ENCODE data around the gene DLD. TPM values are rescaled to one million over a fixed set of nuclear protein-coding genes. Genes with fewer than 3 reads are reported as not detected.

DLD gene
- total and polyA plus RNA-seq, 4 donors = 49.4 to 121 (median 67.1) TPM

DNA sequence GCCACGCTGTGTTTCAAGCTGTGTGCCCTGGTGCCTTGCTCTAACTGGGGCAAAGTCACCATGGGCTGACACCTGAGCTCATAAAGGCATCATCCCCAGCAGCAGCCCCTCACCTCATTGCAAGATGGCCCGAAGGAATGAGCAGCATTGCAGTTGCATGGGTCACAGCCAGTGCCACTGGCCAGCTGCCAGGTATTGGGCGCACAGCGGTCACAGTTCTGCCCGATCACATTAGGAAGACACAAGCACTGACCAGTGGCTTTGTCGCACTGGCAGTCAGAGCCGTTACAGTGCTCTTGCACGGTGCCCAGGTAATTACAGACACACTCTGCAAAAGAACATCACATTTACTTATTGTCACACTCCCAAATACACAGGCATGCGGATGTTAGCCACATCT lies 60.9 kb downstream of the DLD start:
- Histone ChIP-seq H3K36me3 (ENCODE audit: control insufficient read depth in 4 of 4, insufficient read depth in 3 of 4, low read depth in 1 of 4, low read length in 3 of 4) (no peaks in the 10 kb centered on the region), H3K27me3 (ENCODE audit: control insufficient read depth in 4 of 4, insufficient read depth in 4 of 4, low read length in 3 of 4) (no peaks in the 10 kb centered on the region), H3K9me3 (ENCODE audit: control insufficient read depth in 4 of 4, low read length in 3 of 4) (no peaks in the 10 kb centered on the region), H3K4me3 (ENCODE audit: low read depth in 1 of 3, low read length in 3 of 3) (no peak overlapping the region), H3K4me1 (ENCODE audit: control insufficient read depth in 4 of 4, insufficient read depth in 4 of 4, low read length in 3 of 4) (peaks cover 0 to 9% (median 0%) of the 10 kb centered on the region in 4 donors), H3K27ac (ENCODE audit: low read depth in 1 of 2, low read length in 2 of 2) (no peak overlapping the region), H3K9ac (ENCODE audit: low read depth in 1 of 2, low read length in 2 of 2) (no peak overlapping the region)
- no peak for DNase-seq (ENCODE audit: low spot score)
- 90% methylated on average over 9 of the region's 9 CpGs for WGBS
- TF ChIP-seq HNF4A (conservative IDR thresholded peaks at IDR 0.05) = no peak
- TF ChIP-seq, protein P1, sequence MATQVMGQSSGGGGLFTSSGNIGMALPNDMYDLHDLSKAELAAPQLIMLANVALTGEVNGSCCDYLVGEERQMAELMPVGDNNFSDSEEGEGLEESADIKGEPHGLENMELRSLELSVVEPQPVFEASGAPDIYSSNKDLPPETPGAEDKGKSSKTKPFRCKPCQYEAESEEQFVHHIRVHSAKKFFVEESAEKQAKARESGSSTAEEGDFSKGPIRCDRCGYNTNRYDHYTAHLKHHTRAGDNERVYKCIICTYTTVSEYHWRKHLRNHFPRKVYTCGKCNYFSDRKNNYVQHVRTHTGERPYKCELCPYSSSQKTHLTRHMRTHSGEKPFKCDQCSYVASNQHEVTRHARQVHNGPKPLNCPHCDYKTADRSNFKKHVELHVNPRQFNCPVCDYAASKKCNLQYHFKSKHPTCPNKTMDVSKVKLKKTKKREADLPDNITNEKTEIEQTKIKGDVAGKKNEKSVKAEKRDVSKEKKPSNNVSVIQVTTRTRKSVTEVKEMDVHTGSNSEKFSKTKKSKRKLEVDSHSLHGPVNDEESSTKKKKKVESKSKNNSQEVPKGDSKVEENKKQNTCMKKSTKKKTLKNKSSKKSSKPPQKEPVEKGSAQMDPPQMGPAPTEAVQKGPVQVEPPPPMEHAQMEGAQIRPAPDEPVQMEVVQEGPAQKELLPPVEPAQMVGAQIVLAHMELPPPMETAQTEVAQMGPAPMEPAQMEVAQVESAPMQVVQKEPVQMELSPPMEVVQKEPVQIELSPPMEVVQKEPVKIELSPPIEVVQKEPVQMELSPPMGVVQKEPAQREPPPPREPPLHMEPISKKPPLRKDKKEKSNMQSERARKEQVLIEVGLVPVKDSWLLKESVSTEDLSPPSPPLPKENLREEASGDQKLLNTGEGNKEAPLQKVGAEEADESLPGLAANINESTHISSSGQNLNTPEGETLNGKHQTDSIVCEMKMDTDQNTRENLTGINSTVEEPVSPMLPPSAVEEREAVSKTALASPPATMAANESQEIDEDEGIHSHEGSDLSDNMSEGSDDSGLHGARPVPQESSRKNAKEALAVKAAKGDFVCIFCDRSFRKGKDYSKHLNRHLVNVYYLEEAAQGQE (IDR thresholded peaks at IDR 0.05) = no peak
- no peak for TF ChIP-seq EGR1 (IDR thresholded peaks at IDR 0.05; ENCODE audit: low read depth in 2 of 2)
- no peak for TF ChIP-seq RXRA (IDR thresholded peaks at IDR 0.05)
- TF ChIP-seq, protein P2, sequence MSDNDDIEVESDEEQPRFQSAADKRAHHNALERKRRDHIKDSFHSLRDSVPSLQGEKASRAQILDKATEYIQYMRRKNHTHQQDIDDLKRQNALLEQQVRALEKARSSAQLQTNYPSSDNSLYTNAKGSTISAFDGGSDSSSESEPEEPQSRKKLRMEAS (IDR thresholded peaks at IDR 0.05) = no peak
- TF ChIP-seq, protein P3, sequence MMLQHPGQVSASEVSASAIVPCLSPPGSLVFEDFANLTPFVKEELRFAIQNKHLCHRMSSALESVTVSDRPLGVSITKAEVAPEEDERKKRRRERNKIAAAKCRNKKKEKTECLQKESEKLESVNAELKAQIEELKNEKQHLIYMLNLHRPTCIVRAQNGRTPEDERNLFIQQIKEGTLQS (IDR thresholded peaks at IDR 0.05) = no peak
- TF ChIP-seq SP1 (IDR thresholded peaks at IDR 0.05) = no peak
- no peak for TF ChIP-seq JUND (IDR thresholded peaks at IDR 0.05)
- TF ChIP-seq FOXA1 (IDR thresholded peaks at IDR 0.05) = no peak

DNA sequence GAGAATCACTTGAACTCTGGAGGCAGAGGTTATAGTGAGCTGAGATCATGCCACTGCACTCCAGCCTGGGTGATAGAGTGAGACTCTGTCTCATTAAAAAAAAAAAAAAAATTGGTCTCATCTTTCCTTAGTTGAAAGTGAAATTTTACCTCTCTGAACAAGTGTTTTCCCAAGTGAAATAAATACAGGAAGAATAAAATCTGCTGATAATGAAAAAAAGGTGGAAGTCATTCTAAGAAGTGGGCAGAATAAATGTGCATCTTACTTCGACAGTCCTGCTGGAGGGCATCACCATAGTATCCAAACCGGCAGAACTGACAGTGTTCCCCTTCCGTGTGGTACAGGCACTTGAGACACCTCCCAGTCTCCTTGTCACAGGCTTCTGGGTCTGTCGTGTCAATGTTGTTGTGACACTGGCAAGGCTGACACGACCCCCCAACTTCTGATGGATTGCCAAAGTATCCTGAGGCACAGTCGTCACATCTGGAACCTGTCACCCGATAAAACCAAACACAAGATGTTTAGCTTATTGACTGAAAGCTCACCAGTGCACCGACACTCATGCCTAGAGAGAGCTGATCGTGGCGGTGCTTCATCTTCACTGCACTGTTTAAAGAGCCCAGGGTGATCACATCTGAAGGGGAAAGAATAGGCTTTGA lies 62.4 kb downstream of the DLD start:
- Histone ChIP-seq H3K9ac (ENCODE audit: low read depth in 1 of 2, low read length in 2 of 2) (no peak overlapping the region), H3K36me3 (ENCODE audit: control insufficient read depth in 4 of 4, insufficient read depth in 3 of 4, low read depth in 1 of 4, low read length in 3 of 4) (no peaks in the 10 kb centered on the region), H3K27ac (ENCODE audit: low read depth in 1 of 2, low read length in 2 of 2) (no peak overlapping the region), H3K27me3 (ENCODE audit: control insufficient read depth in 4 of 4, insufficient read depth in 4 of 4, low read length in 3 of 4) (no peaks in the 10 kb centered on the region), H3K4me3 (ENCODE audit: low read depth in 1 of 3, low read length in 3 of 3) (no peak overlapping the region), H3K9me3 (ENCODE audit: control insufficient read depth in 4 of 4, low read length in 3 of 4) (no peaks in the 10 kb centered on the region), H3K4me1 (ENCODE audit: control insufficient read depth in 4 of 4, insufficient read depth in 4 of 4, low read length in 3 of 4) (peaks cover 0 to 9% (median 0%) of the 10 kb centered on the region in 4 donors)
- 49% methylated on average over 10 of the region's 10 CpGs for WGBS
- DNase-seq (ENCODE audit: low spot score) = no peak
- TF ChIP-seq RAD21 (IDR thresholded peaks at IDR 0.05) = no peak
- TF ChIP-seq GABPA (IDR thresholded peaks at IDR 0.05 in 1 of 2, conservative IDR thresholded peaks at IDR 0.05 in 1 of 2) = no peak
- no peak for TF ChIP-seq FOXA1 (IDR thresholded peaks at IDR 0.05)
- TF ChIP-seq, protein P3 (IDR thresholded peaks at IDR 0.05) = no peak
- no peak for TF ChIP-seq NR2F2 (IDR thresholded peaks at IDR 0.05)
- no peak for TF ChIP-seq RXRA (IDR thresholded peaks at IDR 0.05)
- no peak for TF ChIP-seq YY1 (IDR thresholded peaks at IDR 0.05)
- TF ChIP-seq, protein P1 (IDR thresholded peaks at IDR 0.05) = no peak
- no peak for TF ChIP-seq FOXA2 (IDR thresholded peaks at IDR 0.05)

All from liver (tissue), 9 donors.